Osteoblast (primary cell): ENCODE data around the gene CACNG1. TPM values are rescaled to one million over a fixed set of nuclear protein-coding genes. Genes with fewer than 3 reads are reported as not detected.

Experiments
- DNase-seq: peaks from one replicate; pipeline ENCODE4 v3.0.0; 2011; ENCODE audit warnings: low spot score, mixed read lengths; ENCODE audit not compliant: insufficient read length; ENCODE audit errors: missing footprints
- H2AFZ ChIP-seq: 2 replicates; pipeline ENCODE4 v1.6.0; 2011; ENCODE audit warnings: mild to moderate bottlenecking, low read length
- H3K27ac ChIP-seq: 2 replicates; pipeline ENCODE4 v1.5.1; 2011; ENCODE audit warnings: mild to moderate bottlenecking, low read depth, low read length, moderate library complexity
- H3K27me3 ChIP-seq: 2 replicates; pipeline ENCODE4 v1.6.0; 2012; ENCODE audit warnings: mild to moderate bottlenecking, control low read depth, inconsistent platforms, low read length, moderate library complexity; ENCODE audit not compliant: insufficient read depth
- H3K36me3 ChIP-seq: 2 replicates; pipeline ENCODE4 v1.5.1; 2011; ENCODE audit warnings: mild to moderate bottlenecking, low read length, control low read depth, moderate library complexity; ENCODE audit not compliant: insufficient read depth
- H3K4me1 ChIP-seq: 2 replicates; pipeline ENCODE4 v1.5.1; 2011; ENCODE audit warnings: mild to moderate bottlenecking, low read length, control low read depth, moderate library complexity; ENCODE audit not compliant: insufficient read depth
- H3K4me2 ChIP-seq: 2 replicates; pipeline ENCODE4 v1.6.0; 2011; ENCODE audit warnings: mild to moderate bottlenecking, low read length; ENCODE audit not compliant: insufficient read depth
- H3K4me3 ChIP-seq: fragments of 200-600 bp; sonication (generic); 3 replicates; pipeline ENCODE4 v1.5.1; 2012; ENCODE audit warnings: mild to moderate bottlenecking, low read length, inconsistent platforms; ENCODE audit not compliant: insufficient read depth
- H3K79me2 ChIP-seq: 2 replicates; pipeline ENCODE4 v1.6.0; 2012; ENCODE audit warnings: mild to moderate bottlenecking, low read length, control low read depth, inconsistent platforms; ENCODE audit not compliant: insufficient read depth
- H3K9me3 ChIP-seq: 2 replicates; pipeline ENCODE4 v1.5.1; 2011; ENCODE audit warnings: low read depth, low read length, control low read depth
- H4K20me1 ChIP-seq: 2 replicates; pipeline ENCODE4 v1.6.0; 2012; ENCODE audit warnings: mild to moderate bottlenecking, low read length, control low read depth; ENCODE audit not compliant: insufficient read depth
- CTCF ChIP-seq: IDR thresholded peaks from 2 replicates; pipeline ENCODE4 v1.5.1; 2011; ENCODE audit warnings: mild to moderate bottlenecking, low read depth, low read length, moderate library complexity; ENCODE audit errors: extremely low read depth
- total RNA-seq: library from RNA; depleted of rRNA; stranded (reverse); fragments of >200 nt; gene quantifications from 2 replicates; pipeline ENCODE4 v1.2.3, GENCODE V29; 2012

The CACNG1 gene
- total RNA-seq, 1 donor = not detected

- peak; percentile 68 for DNase-seq
- peak overlapping the region; percentile 67 for H3K27ac ChIP-seq
- no peak overlapping the region for H2AFZ ChIP-seq
- no peaks in the 10 kb centered on the region for H3K27me3 ChIP-seq
- peaks cover 11% of the 10 kb centered on the region for H3K4me1 ChIP-seq
- H3K9me3 ChIP-seq = no peaks in the 10 kb centered on the region
- peak overlapping the region; percentile 11 for H3K4me2 ChIP-seq
- TF ChIP-seq CTCF = no peak
- peaks cover 2% of the 10 kb centered on the region for H4K20me1 ChIP-seq
- peaks cover 23% of the 10 kb centered on the region for H3K79me2 ChIP-seq
- H3K4me3 ChIP-seq = no peak overlapping the region
- H3K36me3 ChIP-seq = peaks cover 23% of the 10 kb centered on the region
These were observed 60.9 kb downstream of the CACNG1 start for GRCh38 chr17:67105213-67105612.

Other genes starting within 250 kb of the CACNG1 start
- gene CACNG5, start 209.4 kb upstream of the CACNG1 start, total RNA-seq = not detected in 2 replicates
- not detected in 2 replicates for gene CACNG4, start 79.8 kb upstream of the CACNG1 start, total RNA-seq
- 44.8 and 56.8 TPM in 2 replicates for gene HELZ, start 200.6 kb downstream of the CACNG1 start, total RNA-seq